Psoas muscle (tissue), 8 donors: ENCODE results near the gene PCGF3. TPM values are rescaled to one million over a fixed set of nuclear protein-coding genes. Genes with fewer than 3 reads are reported as not detected.

ENCODE experiments used
- ATAC-seq, 4 donors: fragments of 200-7000 bp; cut with Tn5 transposase; one replicate each; pipeline ENCODE4 v1.9.1; 2020; ENCODE audit warnings: moderate library complexity in 3 of 4, mild to moderate bottlenecking in 2 of 4
- DNase-seq, 2 donors: peaks; one replicate each; pipeline ENCODE4 v3.0.0-alpha.2; 2020
- H3K27ac ChIP-seq: fragments of 200-600 bp; one replicate; pipeline ENCODE4 v1.8.0; 2022
- H3K27me3 ChIP-seq, 3 donors: fragments of 200-600 bp in 1 of 3; one replicate each; pipeline versions ENCODE4 v1.6.1 to v1.8.0; 2013 to 2022; ENCODE audit warnings: low read length in 2 of 3, mild to moderate bottlenecking in 2 of 3, moderate library complexity in 1 of 3; ENCODE audit not compliant: insufficient read depth in 3 of 3
- H3K36me3 ChIP-seq, 2 donors: fragments of 200-600 bp in 1 of 2; one replicate each; pipeline versions ENCODE4 v1.6.1 to v1.8.0; 2013 to 2022; ENCODE audit warnings: low read depth in 1 of 2, mild to moderate bottlenecking in 1 of 2, moderate library complexity in 1 of 2; ENCODE audit not compliant: insufficient read depth in 1 of 2
- H3K4me1 ChIP-seq: fragments of 200-600 bp; one replicate; pipeline ENCODE4 v1.8.0; 2022
- H3K4me3 ChIP-seq: fragments of 200-600 bp; one replicate; pipeline ENCODE4 v1.8.0; 2022; ENCODE audit warnings: mild to moderate bottlenecking
- H3K9me3 ChIP-seq: fragments of 200-600 bp; one replicate; pipeline ENCODE4 v1.8.0; 2022
- CTCF ChIP-seq: fragments of 200-600 bp; IDR thresholded peaks from one replicate; pipeline ENCODE4 v1.8.0; 2022; ENCODE audit warnings: antibody characterized with exemption
- WGBS, 3 donors: extraction: QIAGEN DNeasy Blood & Tissue Kit; methylation state at CpG; one replicate each; pipeline versions ENCODE4 v1.1.6 to v1.1.7; 2013; 5-methylcytosine and 5-hydroxymethylcytosine counted together
- intact Hi-C, 2 donors: fragments of 100-400 bp; cut with DNase I; formaldehyde crosslinking; loops; one replicate each; pipeline versions ENCODE4 v1.11.0 to v1.14.2; 2022
- long read RNA-seq, 2 donors: library from polyadenylated mRNA; unstranded; transcript quantifications; one replicate each; pipeline ENCODE4 v2.0.0, GENCODE V29; 2021
- polyA plus RNA-seq, 3 donors: library from polyadenylated mRNA; stranded (reverse); fragments of 200-250 nt; gene quantifications; one replicate each; pipeline ENCODE4 v1.2.3, GENCODE V29; 2013
- total RNA-seq, 4 donors: library from RNA; stranded (reverse); fragmentation: NEBNext Ultra II Directional in 2 of 4; extraction: Animal tissue kit (Norgen Biotek cat#: 25700) in 2 of 4; gene quantifications; one replicate each; pipeline versions ENCODE4 v1.2.1 to v1.2.4, GENCODE V29; 2021 to 2023
- donor health status: healthy with polysubstance abuse.
- donor health status: DM: no; HTN: no; CAD: no; lungs with moderate emphysema.
- donor health status: Bipolar disorder and iron deficiency.
- donor health status: healthy.
- donor health status: DM: yes; HTN: yes; CAD: no.
- donor health status: DM: no; HTN: no; CAD: no.
- donor health status: DM: no; HTN: no; CAD: no.
- donor health status: DM: yes; HTN: yes; CAD: no.

The PCGF3 gene, protein sequence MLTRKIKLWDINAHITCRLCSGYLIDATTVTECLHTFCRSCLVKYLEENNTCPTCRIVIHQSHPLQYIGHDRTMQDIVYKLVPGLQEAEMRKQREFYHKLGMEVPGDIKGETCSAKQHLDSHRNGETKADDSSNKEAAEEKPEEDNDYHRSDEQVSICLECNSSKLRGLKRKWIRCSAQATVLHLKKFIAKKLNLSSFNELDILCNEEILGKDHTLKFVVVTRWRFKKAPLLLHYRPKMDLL
- total RNA-seq, result 10 to 100 TPM; 13.0 to 18.6 (median 15.3) TPM
- polyA plus RNA-seq, result 10 to 100 TPM; 10.9 to 19.2 (median 11.3) TPM
- long read RNA-seq, donor 1, full-length matches to known transcripts, result 3 of 4 reads
- long read RNA-seq, donor 1, partial matches to known transcripts, result 0 of 4 reads
- long read RNA-seq, donor 1, other reads (novel, unspliced or antisense), result 1 of 4 reads
- long read RNA-seq, donor 2, full-length matches to known transcripts, result 13 of 19 reads
- long read RNA-seq, donor 2, partial matches to known transcripts, result 1 of 19 reads
- long read RNA-seq, donor 2, other reads (novel, unspliced or antisense), result 5 of 19 reads

GRCh38 chr4:705278-706082, at the start of gene PCGF3:
PCGF3 (plus strand) TSS chr4:705832; CDS start chr4:733681, 27,849 bp downstream.
- intact Hi-C loops, result no loop called here
- Histone ChIP-seq H3K4me3 (peak within 1 kb of the TSS; percentile 92), H3K4me1 (peaks cover 12% of the 10 kb centered on the region), H3K9me3 (no peaks in the 10 kb centered on the region), H3K27ac (peak within 1 kb of the TSS; percentile 90), H3K27me3 (no peaks in the 10 kb centered on the region), H3K36me3 (peaks cover 0 to 4% of the 10 kb centered on the region in 2 donors)
- 2 to 3% (median 2%) methylated on average over 53 to 82 of the region's 82 CpGs for WGBS, 3 donors
- TF ChIP-seq CTCF, result no peak
- peak; percentile 98 to 99 (median 98) for ATAC-seq
- DNase-seq, result peak; percentile 97 to 99

DNA sequence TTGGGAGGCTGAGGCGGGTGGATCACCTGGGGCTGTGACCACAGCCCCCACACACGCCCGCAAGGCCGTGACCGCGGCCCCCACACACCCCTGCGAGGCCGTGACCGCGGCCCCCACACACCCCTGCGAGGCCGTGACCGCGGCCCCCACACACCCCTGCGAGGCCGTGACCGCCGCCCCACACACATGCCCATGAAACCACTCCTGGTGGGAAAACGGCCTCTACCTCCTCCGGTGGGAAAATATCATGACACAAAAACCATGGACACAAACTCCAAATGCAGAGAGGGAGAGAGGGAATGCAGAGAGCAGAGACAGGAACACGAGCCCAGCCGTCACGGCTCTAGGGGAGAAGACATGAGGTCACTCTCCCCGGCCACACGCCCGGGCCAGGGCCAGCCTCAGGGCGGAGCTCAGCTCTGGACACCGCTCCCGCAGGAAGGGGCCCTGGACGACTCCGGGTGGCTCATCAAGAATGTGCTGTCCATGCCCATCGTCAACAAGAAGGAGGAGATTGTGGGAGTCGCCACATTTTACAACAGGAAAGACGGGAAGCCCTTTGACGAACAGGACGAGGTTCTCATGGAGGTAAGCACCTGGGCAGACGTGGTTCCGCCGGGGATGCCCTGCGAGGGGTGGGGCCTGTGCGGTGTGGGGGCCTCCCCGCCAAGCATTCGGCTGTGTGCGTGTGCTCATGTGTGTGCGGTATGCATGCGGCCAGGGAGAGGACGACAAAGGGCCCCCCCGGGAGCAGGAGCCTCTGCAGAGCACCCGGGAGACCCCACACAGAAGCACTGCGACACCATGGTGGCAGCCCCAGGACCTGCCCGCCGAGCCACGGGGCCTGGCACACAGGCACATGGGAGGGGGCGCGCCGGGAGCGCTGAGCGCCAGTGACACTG, 48.9 kb upstream of the PCGF3 start:
- intact Hi-C loops, result no loop called here
- 55 to 61% (median 61%) methylated on average over 57 to 58 of the region's 58 CpGs for WGBS, 3 donors
- peak in 1 of 2 donors; percentile 51 for DNase-seq
- H3K27me3 ChIP-seq, result peaks cover 0 to 33% (median 9%) of the 10 kb centered on the region in 3 donors
- no peaks in the 10 kb centered on the region for H3K36me3 ChIP-seq
- no peak for TF ChIP-seq CTCF
- no peaks in the 10 kb centered on the region for H3K9me3 ChIP-seq
- H3K4me1 ChIP-seq, result no peaks in the 10 kb centered on the region
- no peak overlapping the region for H3K4me3 ChIP-seq
- no peak for ATAC-seq
- H3K27ac ChIP-seq, result no peak overlapping the region

- Histone ChIP-seq H3K4me1 (no peaks in the 10 kb centered on the region), H3K36me3 (no peaks in the 10 kb centered on the region), H3K27me3 (peaks cover 0 to 38% (median 9%) of the 10 kb centered on the region in 3 donors), H3K9me3 (no peaks in the 10 kb centered on the region), H3K27ac (no peak overlapping the region), H3K4me3 (no peak overlapping the region)
- TF ChIP-seq CTCF, result no peak
- intact Hi-C loops, result no loop called here
- no peak for ATAC-seq
- peak in 1 of 2 donors; percentile 32 for DNase-seq
- WGBS, 3 donors, result 72 to 78% (median 72%) methylated on average over 22 to 23 of the region's 23 CpGs
Measured at GRCh38 chr4:657338-657833, 48.2 kb upstream of the PCGF3 start.
